Hindlimb muscle (tissue), 1 donor: Measurements from ENCODE around the gene PSEN2. TPM values are rescaled to one million over a fixed set of nuclear protein-coding genes. Genes with fewer than 3 reads are reported as not detected.
"Not testable (repeated sequence)": the region's sequence is repeated elsewhere in the genome, so short reads cannot be mapped to it uniquely, and the experiment has no call there.

Experiments
- DNase-seq: peaks from one replicate; pipeline ENCODE4 v3.0.0-alpha.2; 2013
- polyA plus RNA-seq: library from polyadenylated mRNA; unstranded; fragments of 120-200 nt; gene quantifications from one replicate; pipeline ENCODE4 v1.2.1, GENCODE V29; 2013; ENCODE audit not compliant: insufficient read length

Gene PSEN2
- polyA plus RNA-seq, 1 donor = 152 TPM

DNA sequence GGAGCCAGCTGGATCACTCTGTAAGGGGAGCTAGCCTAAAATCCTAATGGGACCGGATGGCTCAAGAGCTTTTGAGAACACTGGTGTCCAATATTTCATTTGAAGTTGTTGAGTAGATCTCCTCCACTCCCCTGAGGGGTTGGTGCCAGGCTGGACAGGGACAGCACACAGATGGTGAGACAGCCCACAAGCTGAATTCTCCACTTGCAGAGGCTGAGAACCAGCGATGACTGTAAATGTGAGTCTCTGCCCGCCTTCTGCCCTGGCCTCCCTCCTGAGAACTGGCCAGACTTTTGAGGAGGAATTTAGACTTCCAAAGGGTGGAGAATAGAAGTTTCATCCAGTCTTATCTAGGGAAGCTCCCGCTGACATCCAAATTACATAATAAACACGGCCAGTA, 49.2 kb downstream of the PSEN2 start:
- DNase-seq = no peak

DNA sequence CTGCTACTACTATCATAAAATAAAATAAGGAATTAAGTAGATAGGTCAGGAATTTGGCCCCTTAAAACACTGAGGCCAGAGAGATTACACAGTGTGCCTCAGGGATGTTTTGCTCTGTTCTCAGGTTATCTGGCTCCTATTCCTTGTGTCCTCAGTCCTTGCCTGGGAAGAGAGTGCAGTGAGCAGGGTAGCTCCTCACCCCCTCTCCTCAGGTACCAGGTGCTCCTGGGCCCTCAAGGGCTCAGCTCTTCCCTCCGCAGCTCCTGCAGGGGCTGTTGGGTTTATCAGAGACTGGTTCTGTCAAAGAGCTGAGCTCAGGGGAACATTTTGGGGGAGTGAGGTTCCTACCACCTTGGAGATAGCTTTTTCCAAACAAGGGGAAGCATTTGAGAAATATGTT, 49.6 kb downstream of the PSEN2 start:
- DNase-seq = no peak

DNA sequence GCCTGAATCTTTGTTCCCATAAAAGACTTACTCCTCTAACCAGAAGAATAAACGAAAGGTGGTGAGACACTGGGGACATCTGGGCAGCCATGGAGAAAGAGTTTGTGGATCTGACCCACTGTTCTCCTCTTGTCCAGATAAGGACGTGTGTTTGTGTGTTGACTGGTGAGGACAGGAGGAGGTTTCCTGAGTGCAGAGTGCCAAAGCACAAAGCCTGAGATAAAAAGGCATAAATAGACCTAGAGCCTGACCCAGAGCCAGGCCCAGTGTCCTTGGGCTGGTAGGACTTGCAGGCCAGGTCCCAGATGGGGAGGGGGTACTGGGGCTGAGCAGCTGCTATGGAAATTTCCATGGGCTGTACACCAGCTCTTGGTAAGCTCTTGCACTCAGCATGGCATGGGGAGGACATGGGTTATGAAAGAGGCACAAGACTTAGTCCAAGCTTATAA, 50.1 kb downstream of the PSEN2 start:
- DNase-seq = no peak

DNA sequence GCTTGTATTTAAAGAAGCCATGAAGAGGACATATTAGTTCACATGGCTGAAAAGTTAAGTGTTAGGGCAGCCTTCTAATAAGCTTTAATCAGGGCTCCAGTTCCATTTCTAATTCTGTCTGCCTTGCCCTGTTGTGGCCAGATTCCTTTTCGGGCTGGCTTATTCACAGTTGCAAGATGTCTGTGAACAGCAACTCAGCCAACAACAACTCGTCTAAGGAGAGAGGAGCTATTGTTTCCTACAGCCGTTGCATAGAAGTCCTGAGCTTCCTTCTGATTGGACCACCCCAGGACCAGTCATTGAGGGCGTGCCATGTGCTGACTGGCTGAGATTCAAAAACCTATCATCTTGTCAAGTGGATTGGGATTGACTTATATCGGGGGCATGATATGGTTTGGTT, 51.1 kb downstream of the PSEN2 start:
- no peak for DNase-seq

DNA sequence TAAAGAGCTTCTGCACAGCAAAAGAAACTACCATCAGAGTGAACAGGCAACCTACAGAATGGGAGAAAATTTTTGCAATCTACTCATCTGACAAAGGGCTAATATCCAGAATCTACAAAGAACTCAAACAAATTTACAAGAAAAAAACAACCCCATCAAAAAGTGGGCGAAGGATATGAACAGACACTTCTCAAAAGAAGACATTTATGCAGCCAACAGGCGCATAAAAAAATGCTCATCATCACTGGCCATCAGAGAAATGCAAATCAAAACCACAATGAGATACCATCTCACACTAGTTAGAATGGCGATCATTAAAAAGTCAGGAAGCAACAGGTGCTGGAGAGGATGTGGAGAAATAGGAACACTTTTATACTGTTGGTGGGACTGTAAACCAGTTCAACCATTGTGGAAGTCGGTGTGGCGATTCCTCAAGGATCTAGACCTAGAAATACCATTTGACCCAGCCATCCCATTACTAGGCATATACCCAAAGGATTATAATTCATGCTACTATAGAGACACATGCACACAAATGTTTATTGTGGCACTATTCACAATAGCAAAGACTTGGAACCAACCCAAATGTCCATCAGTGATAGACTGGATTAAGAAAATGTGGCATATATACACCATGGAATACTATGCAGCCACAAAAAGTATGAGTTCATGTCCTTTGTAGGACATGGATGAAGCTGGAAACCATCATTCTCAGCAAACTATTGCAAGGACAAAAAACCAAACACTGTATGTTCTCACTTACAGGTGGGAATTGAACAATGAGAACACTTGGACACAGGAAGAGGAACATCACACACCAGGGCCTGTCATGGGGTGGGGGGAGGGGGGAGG, 59.1 kb downstream of the PSEN2 start:
- DNase-seq = not testable (repeated sequence)

DNA sequence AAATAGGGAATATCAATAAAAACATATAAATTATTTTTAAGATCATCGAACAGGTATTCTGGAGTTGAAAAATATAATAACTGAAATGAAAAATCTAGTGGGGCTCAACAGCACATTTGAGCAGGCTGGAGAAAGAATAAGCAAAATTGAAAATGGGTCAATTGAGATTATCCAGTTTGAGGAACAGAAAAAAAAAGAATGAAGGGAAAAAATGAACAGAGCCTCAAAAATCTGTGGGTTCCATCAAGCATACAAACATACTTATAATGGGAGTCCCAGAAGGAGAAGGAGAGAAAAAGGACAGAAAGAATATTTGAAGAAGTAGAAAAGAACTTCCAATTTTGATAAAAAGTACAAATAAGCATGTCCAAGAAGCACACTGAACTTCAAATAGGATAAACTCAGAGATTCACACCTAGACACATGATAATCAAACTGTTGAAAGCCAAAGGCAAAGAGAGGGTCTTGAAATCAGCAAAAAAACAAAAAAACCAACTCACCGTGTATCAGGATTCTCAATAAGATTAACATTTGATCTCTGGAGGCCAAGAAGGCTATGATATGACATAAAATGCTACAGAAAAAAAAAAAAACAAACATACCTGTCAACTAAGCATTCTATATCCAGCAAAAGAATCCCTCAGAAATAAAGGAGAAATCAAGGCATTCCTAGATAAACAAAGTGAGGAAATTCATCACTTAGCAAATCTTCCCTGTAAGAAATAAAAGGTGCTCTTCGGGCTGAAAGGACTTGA, 64.2 kb downstream of the PSEN2 start:
- no peak for DNase-seq

DNA sequence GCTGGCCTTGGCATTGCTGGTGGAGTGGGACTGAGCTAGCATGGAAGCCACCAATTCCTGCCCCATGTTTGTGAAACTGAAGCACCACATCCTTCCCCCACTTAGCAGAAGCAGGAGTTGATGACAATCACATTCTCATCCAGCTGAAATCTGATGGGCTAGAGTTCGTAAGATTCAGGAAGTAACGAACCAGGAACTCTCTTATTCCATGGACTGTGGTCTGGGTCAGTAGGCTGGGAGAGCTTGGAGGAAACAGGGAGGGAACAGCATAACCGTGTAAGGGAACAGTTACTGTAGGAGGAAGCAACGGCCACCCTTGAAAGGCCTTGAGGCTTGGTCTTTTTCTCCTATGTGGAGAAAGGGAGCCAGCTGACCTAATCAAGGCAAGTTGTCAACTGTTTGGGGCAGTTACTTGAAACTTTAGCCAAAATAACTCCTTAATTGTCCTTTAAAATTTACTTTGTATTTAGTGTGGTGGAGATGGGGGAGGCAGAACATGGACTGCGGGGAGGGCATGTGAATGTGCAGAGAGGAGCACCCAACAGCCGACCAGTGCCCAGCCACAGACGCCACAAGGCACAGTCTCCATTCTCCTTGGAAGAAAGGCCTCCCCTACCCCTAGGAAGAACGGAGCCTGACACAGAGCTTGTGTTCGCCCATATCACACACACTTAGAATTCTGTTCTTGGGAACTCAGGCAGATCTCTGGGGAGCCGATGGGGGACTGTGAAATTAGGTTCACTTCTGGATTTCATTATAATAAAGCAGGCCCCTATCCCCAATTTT, 67.7 kb downstream of the PSEN2 start:
- DNase-seq = no peak

DNA sequence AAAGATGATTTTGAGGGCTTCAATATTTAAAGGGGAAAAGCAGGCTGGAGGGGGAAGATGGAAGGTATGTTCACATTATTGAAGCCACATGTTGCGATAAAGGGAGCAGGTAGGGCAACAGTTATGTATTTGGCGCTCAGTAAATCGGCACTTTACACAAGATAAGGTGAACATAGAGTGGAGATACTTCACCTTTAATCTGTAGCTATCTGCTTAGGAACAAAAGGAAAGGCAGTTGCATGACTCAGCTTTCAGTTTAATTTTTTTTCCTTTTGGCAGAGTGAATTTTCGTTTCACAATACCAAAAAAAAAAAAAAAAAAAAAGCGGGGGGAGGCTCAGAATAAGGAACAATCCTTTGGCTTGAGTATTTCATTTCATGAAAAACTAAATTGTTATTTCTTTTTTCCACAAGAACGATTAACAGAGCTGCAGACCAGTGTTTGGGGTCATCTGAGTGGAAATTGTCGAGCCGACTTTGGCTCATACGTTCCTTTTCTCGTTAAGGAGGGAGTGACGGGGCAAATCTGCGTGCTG, 68.6 kb downstream of the PSEN2 start:
- no peak for DNase-seq

DNA sequence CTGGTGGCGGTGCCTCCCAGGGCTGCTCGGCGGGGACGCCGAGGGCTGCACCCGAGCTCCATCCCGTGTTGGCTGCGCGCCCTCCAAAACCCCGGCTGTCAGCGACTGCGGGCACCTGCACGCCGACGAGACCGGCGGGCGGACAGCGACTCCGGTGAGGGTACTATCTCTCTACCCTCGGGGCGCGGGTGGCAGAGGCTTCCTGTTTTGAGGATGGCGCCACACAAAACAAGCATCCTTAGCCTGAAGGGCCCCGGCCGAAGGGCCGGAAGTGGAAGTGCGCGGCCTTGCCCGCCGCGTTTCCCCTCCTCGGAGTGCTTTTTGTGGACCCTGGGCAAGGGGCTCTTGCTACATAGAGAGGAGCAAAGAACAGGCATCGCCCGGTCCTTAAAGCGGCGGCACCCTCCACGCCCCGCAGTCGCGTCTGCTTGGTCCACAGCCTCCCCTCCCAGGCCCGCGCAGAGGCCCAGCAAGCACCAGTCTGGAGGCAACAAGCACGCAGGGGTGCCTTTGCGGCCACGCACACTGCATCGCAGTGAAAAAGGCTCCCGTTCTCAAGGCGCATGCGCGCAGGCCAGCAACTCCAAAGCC, 69.1 kb downstream of the PSEN2 start:
- peak; percentile 67 for DNase-seq

DNA sequence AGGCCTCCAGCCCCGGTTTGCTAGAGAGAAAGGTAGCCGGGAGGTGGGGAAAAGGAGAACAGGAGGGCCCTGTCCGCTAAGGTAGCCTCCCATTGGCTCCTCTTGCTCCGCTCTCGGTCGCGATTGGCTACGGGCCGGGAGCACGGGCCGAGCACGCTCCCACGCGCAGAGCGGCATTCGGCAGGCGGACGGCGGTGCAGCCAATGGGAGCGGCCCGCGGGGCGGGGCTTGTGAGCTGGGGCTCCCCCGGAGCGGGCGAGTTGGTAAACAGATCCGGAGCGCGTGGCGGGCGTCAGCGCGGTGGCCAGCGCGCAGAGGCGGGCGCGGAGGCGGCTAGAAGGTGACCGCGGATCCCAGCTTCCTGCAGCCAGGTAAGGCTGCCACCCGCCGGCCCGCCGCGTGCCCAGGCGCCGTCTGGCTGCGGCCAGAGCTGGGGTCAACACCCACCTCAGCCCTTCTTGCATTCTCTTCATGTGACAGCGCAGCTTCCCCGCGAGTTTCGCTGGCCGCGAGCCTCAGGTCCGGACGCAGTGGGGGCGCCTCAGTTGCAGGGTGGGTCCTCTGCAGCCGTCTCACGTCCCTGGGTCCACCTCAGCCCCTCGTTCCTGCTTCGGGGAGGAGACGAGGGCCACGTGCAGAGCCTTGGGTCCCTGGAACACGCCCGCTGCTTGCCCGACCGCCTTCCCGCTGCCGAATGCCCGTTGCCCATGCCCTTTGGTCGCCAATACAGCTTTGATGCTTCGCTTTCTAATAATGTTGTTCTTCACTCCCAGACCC, 69.8 kb downstream of the PSEN2 start, which contains the start of gene COQ8A:
TSS of gene COQ8A (plus strand) at position 266 of the 777 bp plus-strand sequence. CDS start 21,092 bp downstream, outside the sequence.
- DNase-seq = peak; percentile 99

DNA sequence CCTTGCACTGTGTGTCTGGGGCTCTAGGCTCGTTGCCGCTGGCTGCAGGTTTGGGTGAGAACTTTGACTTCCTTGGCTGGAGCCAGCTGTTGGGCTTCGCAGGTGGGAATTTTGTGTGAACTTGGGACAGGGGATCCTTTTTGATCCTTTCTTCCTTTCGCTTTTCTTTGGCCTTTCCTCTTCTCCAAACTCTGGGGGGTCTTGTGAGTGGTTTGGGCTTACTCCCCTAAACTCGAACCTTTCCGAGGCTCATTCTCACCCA, 70.3 kb downstream of the PSEN2 start:
- DNase-seq = no peak

DNA sequence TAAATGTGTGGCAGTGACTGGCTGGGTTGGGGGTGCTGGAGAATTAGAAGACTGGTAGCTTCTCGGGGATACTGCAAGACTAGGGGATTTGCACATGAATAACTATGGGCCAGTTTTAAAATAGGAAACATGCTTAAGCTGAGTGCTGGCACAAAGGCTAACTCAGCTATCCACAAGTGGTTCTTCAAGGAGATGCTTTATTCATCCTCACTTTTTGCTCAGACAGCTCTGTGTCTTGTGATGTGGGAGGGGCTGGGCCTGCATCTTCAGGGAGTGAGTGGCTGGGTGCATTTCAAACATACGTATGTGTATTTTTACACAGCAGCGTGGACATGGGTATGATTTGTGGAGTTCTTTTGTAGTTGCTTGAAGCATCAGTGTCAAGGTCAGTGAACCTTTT, 72.0 kb downstream of the PSEN2 start:
- DNase-seq = no peak

DNA sequence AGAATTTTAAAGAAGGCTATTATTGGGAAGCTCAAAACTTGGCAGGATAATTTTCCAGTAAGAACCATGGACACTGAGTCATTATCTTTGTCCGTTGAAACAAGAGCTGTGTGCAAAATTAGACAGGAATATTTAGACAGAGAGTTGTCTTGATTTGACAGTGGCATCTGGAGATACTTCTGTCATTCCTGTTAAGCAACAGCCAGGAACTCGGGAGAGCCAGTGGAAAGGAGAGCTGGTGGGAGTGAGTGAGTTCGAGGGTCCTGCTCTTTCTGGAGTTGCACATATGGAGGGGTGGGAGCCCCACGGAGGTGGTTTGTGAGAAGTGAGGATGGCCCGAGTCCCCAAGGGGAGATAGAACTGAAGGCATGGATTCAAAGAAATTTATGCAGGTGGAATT, 72.7 kb downstream of the PSEN2 start:
- DNase-seq = no peak

DNA sequence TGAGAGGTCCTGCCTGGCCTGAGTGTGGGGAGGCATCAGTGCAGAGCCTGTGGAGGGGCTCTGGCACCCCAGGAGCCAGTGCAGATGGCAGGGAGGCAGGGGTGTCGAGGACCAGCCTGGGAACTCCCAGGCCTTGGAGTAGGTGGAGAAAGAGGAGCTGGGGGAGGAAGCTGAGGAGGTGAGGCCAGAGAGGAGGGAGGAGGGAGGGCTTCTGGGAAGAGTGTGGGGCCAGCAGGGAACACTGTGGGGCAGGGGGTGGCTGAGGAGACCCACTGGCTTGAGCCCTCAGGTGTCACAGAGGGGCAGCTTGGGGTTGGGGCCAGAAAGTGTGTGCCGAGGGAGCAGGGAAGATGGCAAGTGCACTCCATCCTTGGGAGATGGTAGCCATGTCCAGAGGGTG, 73.5 kb downstream of the PSEN2 start:
- no peak for DNase-seq

DNA sequence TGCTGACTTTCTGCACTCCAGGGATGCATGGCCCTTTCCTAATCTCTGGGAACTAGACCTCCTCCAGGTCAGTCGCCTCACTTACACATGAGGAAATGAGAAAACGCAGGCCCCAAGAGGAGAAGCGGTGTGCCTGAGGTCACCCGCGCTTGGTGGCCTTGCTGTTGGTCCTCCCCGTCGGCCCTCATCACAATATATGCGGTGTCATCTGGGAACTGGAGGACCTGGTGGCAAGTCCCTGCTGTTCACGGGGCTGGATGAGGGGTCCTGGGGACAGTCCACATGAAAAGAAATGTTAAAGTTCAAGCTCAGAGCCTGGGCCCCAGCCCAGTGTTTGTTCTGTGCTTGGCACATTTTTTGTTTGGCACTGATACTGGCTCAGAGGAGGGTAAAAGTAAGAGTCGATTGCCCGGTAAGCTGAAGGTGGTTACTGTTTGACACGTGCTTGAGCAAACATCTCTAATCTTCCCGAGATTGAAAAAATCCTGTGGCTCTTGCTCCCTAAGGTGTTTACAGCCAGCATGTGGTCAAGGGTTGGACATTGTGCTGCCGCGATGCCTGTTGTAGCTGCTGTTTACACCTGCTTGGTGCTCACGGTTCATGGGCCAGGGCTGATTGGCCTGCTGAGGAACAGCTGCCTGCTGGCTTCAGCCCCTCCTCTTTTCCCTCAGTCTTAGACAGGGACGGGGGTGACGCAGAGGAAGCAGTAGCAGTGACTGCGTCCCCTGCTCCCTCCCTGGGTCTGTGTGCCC, 74.9 kb downstream of the PSEN2 start:
- no peak for DNase-seq

Other genes with a start within 250 kb of the PSEN2 start
- gene ITPKB, start 131.3 kb upstream of the PSEN2 start, polyA plus RNA-seq = 25.1 TPM
- gene COQ8A, start 69.7 kb downstream of the PSEN2 start, polyA plus RNA-seq = 58.3 TPM